Esophagus muscularis mucosa (tissue), 4 donors: ENCODE results near the gene SP2. TPM values are rescaled to one million over a fixed set of nuclear protein-coding genes. Genes with fewer than 3 reads are reported as not detected.

Experiments used
- DNase-seq: peaks from one replicate; pipeline ENCODE4 v3.0.0-alpha.2; 2017; ENCODE audit errors: extremely low spot score
- H3K27ac ChIP-seq, 4 donors: fragments of 200-600 bp; sonication (generic); replicated peaks in 1 of 4; 1 replicate in 3 of 4; 2 replicates in 1 of 4; pipeline ENCODE4 v1.5.1; 2016 to 2019; ENCODE audit warnings: mild to moderate bottlenecking in 1 of 4
- H3K27me3 ChIP-seq, 4 donors: fragments of 200-600 bp; sonication (generic); one replicate each; pipeline versions ENCODE4 v1.5.1 to v1.6.0; 2016 to 2019
- H3K36me3 ChIP-seq, 4 donors: fragments of 200-600 bp; sonication (generic); one replicate each; pipeline ENCODE4 v1.5.1; 2016 to 2019
- H3K4me1 ChIP-seq, 4 donors: fragments of 200-600 bp; sonication (generic); one replicate each; pipeline ENCODE4 v1.5.1; 2016 to 2019
- H3K4me3 ChIP-seq, 4 donors: fragments of 200-600 bp; sonication (generic); 1 replicate in 2 of 4; 2 replicates in 2 of 4; pipeline ENCODE4 v1.5.1; 2016 to 2019; ENCODE audit warnings: mild to moderate bottlenecking in 4 of 4, moderate library complexity in 1 of 4
- H3K9me3 ChIP-seq, 4 donors: fragments of 200-600 bp; sonication (generic); 1 replicate in 3 of 4; 2 replicates in 1 of 4; pipeline ENCODE4 v1.5.1; 2016 to 2019
- CTCF ChIP-seq, 3 experiments: fragments of 200-600 bp in 2 of 3; fragments of 450-650 bp in 1 of 3; sonication (generic) in 2 of 3; IDR thresholded peaks; one replicate each; pipeline ENCODE4 v1.5.1; 2017 to 2019; ENCODE audit warnings: antibody characterized with exemption in 3 of 3, mild to moderate bottlenecking in 2 of 3, moderate library complexity in 1 of 3
- EP300 ChIP-seq: sonication (generic); formaldehyde crosslinking; IDR thresholded peaks from one replicate; pipeline ENCODE4 v1.6.1; 2017; ENCODE audit warnings: antibody characterized with exemption
- POLR2A ChIP-seq: fragments of 450-650 bp; IDR thresholded peaks from one replicate; pipeline ENCODE4 v1.6.1; 2017; ENCODE audit warnings: antibody characterized with exemption, moderate library complexity, mild to moderate bottlenecking, low read depth
- POLR2AphosphoS5 ChIP-seq, 2 donors: sonication (generic); formaldehyde crosslinking; IDR thresholded peaks; one replicate each; pipeline ENCODE4 v1.6.1; 2017; ENCODE audit warnings: antibody characterized with exemption in 2 of 2
- WGBS: methylation state at CpG from one replicate; pipeline ENCODE4 v1.1.5; 2018; 5-methylcytosine and 5-hydroxymethylcytosine counted together
- intact Hi-C: fragments of 100-400 bp; cut with DNase I; formaldehyde crosslinking; loops from one replicate; pipeline ENCODE4 v1.15.1; 2023
- total RNA-seq, 4 donors: library from RNA; depleted of rRNA; stranded (reverse); fragments of >200 nt; gene quantifications; one replicate each; pipeline versions ENCODE4 v1.1.0 to v1.2.1, GENCODE V29; 2016

Gene SP2
- total RNA-seq, 4 donors from 2014 or later = 7.1 to 16.0 (median 9.4) TPM

- Histone ChIP-seq H3K27ac (peak overlapping the region in 3 of 4 donors; percentile 15 to 39 (median 17)), H3K27me3 (no peaks in the 10 kb centered on the region), H3K4me3 (no peak overlapping the region), H3K9me3 (no peaks in the 10 kb centered on the region), H3K4me1 (peaks cover 32 to 72% (median 48%) of the 10 kb centered on the region in 4 donors), H3K36me3 (peaks cover 0 to 50% (median 34%) of the 10 kb centered on the region in 4 donors)
- intact Hi-C loops = loop anchor here (10.0 kb wide), 1 partner anchor 101 kb away; the partner anchor contains the start of gene SCRN2
- WGBS = 81% methylated on average over 9 of the region's 10 CpGs
- DNase-seq = no peak
- TF ChIP-seq POLR2AphosphoS5 (IDR thresholded peaks at IDR 0.05) = no peak
- TF ChIP-seq CTCF (IDR thresholded peaks at IDR 0.05) = no peak
- TF ChIP-seq EP300 = no peak
- TF ChIP-seq POLR2A = no peak
Observed at GRCh38 chr17:47945529-47946508, 49.8 kb downstream of the SP2 start.

GRCh38 chr17:47946516-47946915 lies 50.5 kb downstream of the SP2 start:
- H3K4me3 ChIP-seq = no peak overlapping the region
- intact Hi-C loops = loop anchor here (10.0 kb wide), 1 partner anchor 102 kb away; the partner anchor contains the start of gene SCRN2
- peaks cover 0 to 55% (median 34%) of the 10 kb centered on the region in 4 donors for H3K36me3 ChIP-seq
- H3K4me1 ChIP-seq = peaks cover 32 to 68% (median 44%) of the 10 kb centered on the region in 4 donors
- no peaks in the 10 kb centered on the region for H3K27me3 ChIP-seq
- no peaks in the 10 kb centered on the region for H3K9me3 ChIP-seq
- DNase-seq = no peak
- H3K27ac ChIP-seq = peak overlapping the region in 2 of 4 donors; percentile 0 to 15
- no peak for TF ChIP-seq EP300
- TF ChIP-seq POLR2A = no peak
- no peak for TF ChIP-seq POLR2AphosphoS5 (IDR thresholded peaks at IDR 0.05)
- no peak for TF ChIP-seq CTCF (IDR thresholded peaks at IDR 0.05)
- WGBS = 86% methylated on average over 6 of the region's 6 CpGs

- TF ChIP-seq CTCF (IDR thresholded peaks at IDR 0.05) = peak; percentile 60 to 87 (median 74)
- no peak for TF ChIP-seq EP300
- TF ChIP-seq POLR2A = no peak
- TF ChIP-seq POLR2AphosphoS5 (IDR thresholded peaks at IDR 0.05) = no peak
- intact Hi-C loops = loop anchor here (10.0 kb wide), 1 partner anchor 102 kb away; the partner anchor contains the start of gene SCRN2
- Histone ChIP-seq H3K4me3 (no peak overlapping the region), H3K9me3 (no peaks in the 10 kb centered on the region), H3K27ac (peak overlapping the region in 2 of 4 donors; percentile 0 to 15), H3K4me1 (peaks cover 30 to 65% (median 40%) of the 10 kb centered on the region in 4 donors), H3K36me3 (peaks cover 0 to 56% (median 34%) of the 10 kb centered on the region in 4 donors), H3K27me3 (no peaks in the 10 kb centered on the region)
- WGBS = 11% methylated on average over 2 of the region's 2 CpGs
- no peak for DNase-seq
Observed at GRCh38 chr17:47946929-47947397, 50.9 kb downstream of the SP2 start.

GRCh38 chr17:47948706-47949196 lies 52.7 kb downstream of the SP2 start:
- H3K9me3 ChIP-seq = no peaks in the 10 kb centered on the region
- peak overlapping the region in 1 of 4 donors; percentile 40 for H3K4me3 ChIP-seq
- TF ChIP-seq POLR2AphosphoS5 (IDR thresholded peaks at IDR 0.05) (no peak), CTCF (IDR thresholded peaks at IDR 0.05) (no peak), POLR2A (no peak), EP300 (no peak)
- peaks cover 19 to 49% (median 26%) of the 10 kb centered on the region in 4 donors for H3K4me1 ChIP-seq
- DNase-seq = no peak
- H3K36me3 ChIP-seq = peaks cover 0 to 50% (median 32%) of the 10 kb centered on the region in 4 donors
- H3K27ac ChIP-seq = peak overlapping the region; percentile 47 to 73 (median 66)
- H3K27me3 ChIP-seq = no peaks in the 10 kb centered on the region
- WGBS = 33% methylated on average over 5 of the region's 5 CpGs
- intact Hi-C loops = loop anchor here (2.0 to 10.0 kb wide), 2 partner anchors 22 to 104 kb away; partner anchors contain the start of genes CDK5RAP3 and SCRN2
